DND-41 (cell line): Measurements from ENCODE around the gene MPC1.

ENCODE experiments used
- EZH2 ChIP-seq: IDR thresholded peaks from 3 replicates; pipeline ENCODE4 v1.6.1; 2012; ENCODE audit warnings: borderline replicate concordance, low read depth, mild to moderate bottlenecking, moderate library complexity, low read length, inconsistent platforms; ENCODE audit not compliant: severe bottlenecking
- TF ChIP-seq, protein P1 (sequence below): IDR thresholded peaks from 2 replicates; pipeline ENCODE4 v1.5.1; 2012; ENCODE audit warnings: borderline replicate concordance, low read length, moderate library complexity, mild to moderate bottlenecking; ENCODE audit not compliant: poor library complexity, severe bottlenecking; ENCODE audit errors: extremely low read depth

- no peak for TF ChIP-seq EZH2
- TF ChIP-seq, protein P1, sequence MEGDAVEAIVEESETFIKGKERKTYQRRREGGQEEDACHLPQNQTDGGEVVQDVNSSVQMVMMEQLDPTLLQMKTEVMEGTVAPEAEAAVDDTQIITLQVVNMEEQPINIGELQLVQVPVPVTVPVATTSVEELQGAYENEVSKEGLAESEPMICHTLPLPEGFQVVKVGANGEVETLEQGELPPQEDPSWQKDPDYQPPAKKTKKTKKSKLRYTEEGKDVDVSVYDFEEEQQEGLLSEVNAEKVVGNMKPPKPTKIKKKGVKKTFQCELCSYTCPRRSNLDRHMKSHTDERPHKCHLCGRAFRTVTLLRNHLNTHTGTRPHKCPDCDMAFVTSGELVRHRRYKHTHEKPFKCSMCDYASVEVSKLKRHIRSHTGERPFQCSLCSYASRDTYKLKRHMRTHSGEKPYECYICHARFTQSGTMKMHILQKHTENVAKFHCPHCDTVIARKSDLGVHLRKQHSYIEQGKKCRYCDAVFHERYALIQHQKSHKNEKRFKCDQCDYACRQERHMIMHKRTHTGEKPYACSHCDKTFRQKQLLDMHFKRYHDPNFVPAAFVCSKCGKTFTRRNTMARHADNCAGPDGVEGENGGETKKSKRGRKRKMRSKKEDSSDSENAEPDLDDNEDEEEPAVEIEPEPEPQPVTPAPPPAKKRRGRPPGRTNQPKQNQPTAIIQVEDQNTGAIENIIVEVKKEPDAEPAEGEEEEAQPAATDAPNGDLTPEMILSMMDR = no peak
These were observed 5.0 kb downstream of the MPC1 start for GRCh38 chr6:166377721-166378120.
